ENCODE data around the gene KRTCAP3.

The KRTCAP3 gene

DNA sequence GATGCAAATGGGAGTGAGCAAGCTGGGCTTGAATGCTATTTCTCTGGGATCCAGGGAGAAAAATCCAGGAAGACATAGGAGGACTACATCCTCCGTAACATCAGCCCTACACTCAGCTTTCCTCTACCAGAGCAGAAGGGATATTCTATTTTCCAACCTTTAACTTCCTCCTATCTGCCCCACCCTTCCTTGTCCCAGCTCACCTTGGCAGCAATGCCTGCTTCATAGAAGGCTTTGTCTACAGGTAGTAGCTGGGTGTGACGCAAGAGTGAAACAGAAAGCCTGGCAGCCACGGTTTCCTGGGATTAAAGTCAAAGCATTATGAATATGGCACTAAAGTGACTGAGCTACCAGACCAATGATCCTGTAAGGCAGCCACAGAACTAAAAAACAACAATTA, 3.9 kb downstream of the KRTCAP3 start:
- Histone ChIP-seq H3K9me3 (no peaks in the 10 kb centered on the region), H3K36me3 (peaks cover 18% of the 10 kb centered on the region), H3K27me3 (no peaks in the 10 kb centered on the region), H3K4me3 (ENCODE audit: low read depth, low read length) (no peak overlapping the region), H3K4me1 (no peaks in the 10 kb centered on the region)
- TF ChIP-seq CTCF (IDR thresholded peaks at IDR 0.05; ENCODE audit: low read depth, low read length): no peak
- DNase-seq: no peak

DNA sequence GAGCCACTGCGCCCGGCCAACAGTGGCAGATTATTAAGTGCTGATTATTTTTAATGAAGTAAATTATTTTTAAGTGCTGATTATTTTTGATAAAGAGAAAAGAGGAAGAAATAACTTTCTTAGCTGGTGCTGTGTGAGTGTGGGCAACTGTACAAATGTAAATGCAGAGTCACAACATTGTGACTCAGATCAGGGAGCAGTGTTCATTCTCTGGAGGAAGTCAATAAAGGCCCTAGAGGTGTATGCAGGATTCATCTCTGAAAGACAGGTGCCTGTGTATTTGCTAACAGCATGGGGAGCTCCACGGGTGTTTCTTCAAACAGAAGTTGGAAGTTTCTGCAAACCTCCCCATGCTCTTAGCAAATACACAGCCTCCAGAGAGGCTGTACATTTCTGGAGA, 6.2 kb downstream of the KRTCAP3 start:
- no peak for TF ChIP-seq CTCF (IDR thresholded peaks at IDR 0.05; ENCODE audit: low read depth, low read length)
- Histone ChIP-seq H3K9me3 (no peaks in the 10 kb centered on the region), H3K27me3 (no peaks in the 10 kb centered on the region), H3K36me3 (peaks cover 14% of the 10 kb centered on the region), H3K4me1 (no peaks in the 10 kb centered on the region), H3K4me3 (ENCODE audit: low read depth, low read length) (no peak overlapping the region)
- no peak for DNase-seq

- Histone ChIP-seq H3K27me3 (no peaks in the 10 kb centered on the region), H3K36me3 (peaks cover 17% of the 10 kb centered on the region), H3K4me3 (ENCODE audit: low read depth, low read length) (no peak overlapping the region), H3K4me1 (no peaks in the 10 kb centered on the region), H3K9me3 (no peaks in the 10 kb centered on the region)
- TF ChIP-seq CTCF (IDR thresholded peaks at IDR 0.05; ENCODE audit: low read depth, low read length): no peak
- no peak for DNase-seq
These were observed 8.9 kb downstream of the KRTCAP3 start for GRCh38 chr2:27451095-27451494.

DNA sequence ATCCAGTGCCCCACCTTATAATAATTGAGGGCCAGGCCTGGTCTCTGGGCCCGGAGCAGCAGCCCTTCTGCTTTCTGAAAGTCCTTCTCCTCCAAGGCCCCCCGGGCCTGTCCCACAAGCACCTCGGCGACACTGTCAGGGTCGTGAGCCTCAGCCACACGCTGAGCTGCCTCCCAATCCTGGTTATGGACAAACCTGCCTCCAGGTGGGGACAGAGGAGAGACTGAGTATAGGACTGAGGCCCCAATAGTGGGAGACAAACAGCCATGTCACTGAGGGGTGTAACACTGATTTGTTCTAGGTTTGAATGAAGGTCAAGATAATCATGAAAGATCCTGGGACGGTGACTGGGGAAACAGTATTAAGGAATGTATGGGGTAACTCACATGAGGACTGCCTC, 11.8 kb downstream of the KRTCAP3 start:
- Histone ChIP-seq H3K36me3 (peaks cover 29% of the 10 kb centered on the region), H3K4me3 (ENCODE audit: low read depth, low read length) (no peak overlapping the region), H3K4me1 (no peaks in the 10 kb centered on the region), H3K27me3 (no peaks in the 10 kb centered on the region), H3K9me3 (no peaks in the 10 kb centered on the region)
- no peak for DNase-seq
- TF ChIP-seq CTCF (IDR thresholded peaks at IDR 0.05; ENCODE audit: low read depth, low read length): no peak

- Histone ChIP-seq H3K36me3 (peaks cover 23% of the 10 kb centered on the region), H3K9me3 (no peaks in the 10 kb centered on the region), H3K27me3 (no peaks in the 10 kb centered on the region), H3K4me1 (no peaks in the 10 kb centered on the region), H3K4me3 (ENCODE audit: low read depth, low read length) (no peak overlapping the region)
- DNase-seq: no peak
- TF ChIP-seq CTCF (IDR thresholded peaks at IDR 0.05; ENCODE audit: low read depth, low read length): no peak
These were observed 18.9 kb downstream of the KRTCAP3 start for GRCh38 chr2:27461118-27461517.

- Histone ChIP-seq H3K9me3 (no peaks in the 10 kb centered on the region), H3K4me1 (no peaks in the 10 kb centered on the region), H3K4me3 (ENCODE audit: low read depth, low read length) (no peak overlapping the region), H3K27me3 (no peaks in the 10 kb centered on the region), H3K36me3 (peaks cover 4% of the 10 kb centered on the region)
- TF ChIP-seq CTCF (IDR thresholded peaks at IDR 0.05; ENCODE audit: low read depth, low read length): no peak
- no peak for DNase-seq
These were observed 22.3 kb downstream of the KRTCAP3 start for GRCh38 chr2:27464443-27464842.

All from BE2C (cell line).